EH (cell line): ENCODE results near the gene MLXIPL.
A peak's percentile ranks its signal among the peaks of the same experiment; 100 is the strongest.
"Not testable (repeated sequence)": the region's sequence is repeated elsewhere in the genome, so short reads cannot be mapped to it uniquely, and the experiment has no call there.

Source experiments
- DNase-seq: peaks from one replicate; pipeline ENCODE4 v3.0.0-alpha.2; 2015; ENCODE audit warnings: low read depth

Gene MLXIPL

GRCh38 chr7:73623798-73624668, at the start of gene MLXIPL:
Gene MLXIPL, minus strand, starts transcription at chr7:73624522. Its CDS starts 30 bp downstream, at chr7:73624492.
- DNase-seq, result peak; percentile 60

- DNase-seq, result no peak
These were observed 47.6 kb upstream of the MLXIPL start for GRCh38 chr7:73671857-73672445.

GRCh38 chr7:73671322-73671661, 47.0 kb upstream of the MLXIPL start:
- no peak for DNase-seq

- DNase-seq, result no peak
These were observed 45.6 kb upstream of the MLXIPL start for GRCh38 chr7:73669858-73670385.

GRCh38 chr7:73669288-73669701, 45.0 kb upstream of the MLXIPL start:
- DNase-seq, result no peak

GRCh38 chr7:73668886-73669230, 44.5 kb upstream of the MLXIPL start:
- no peak for DNase-seq

- DNase-seq, result peak; percentile 26
These were observed 44.0 kb upstream of the MLXIPL start for GRCh38 chr7:73668103-73668885.

- DNase-seq, result peak; percentile 88
These were observed 43.2 kb upstream of the MLXIPL start, which contains the start of gene VPS37D for GRCh38 chr7:73667344-73668102. Gene VPS37D, plus strand, starts transcription at chr7:73667831. Its CDS starts 128 bp downstream, at chr7:73667959.

- DNase-seq, result no peak
These were observed 38.7 kb upstream of the MLXIPL start for GRCh38 chr7:73663033-73663432.

- not testable (repeated sequence) for DNase-seq
These were observed 36.3 kb upstream of the MLXIPL start for GRCh38 chr7:73660594-73660993.

GRCh38 chr7:73659983-73660382, 35.7 kb upstream of the MLXIPL start:
- no peak for DNase-seq

GRCh38 chr7:73655309-73655708, 31.0 kb upstream of the MLXIPL start:
- DNase-seq, result not testable (repeated sequence)

GRCh38 chr7:73652541-73652949, 28.2 kb upstream of the MLXIPL start:
- no peak for DNase-seq

GRCh38 chr7:73650524-73650923, 26.2 kb upstream of the MLXIPL start:
- no peak for DNase-seq

- DNase-seq, result no peak
These were observed 25.3 kb upstream of the MLXIPL start for GRCh38 chr7:73649576-73649975.

GRCh38 chr7:73648593-73649332, 24.4 kb upstream of the MLXIPL start:
- no peak for DNase-seq

- peak; percentile 7 for DNase-seq
These were observed 23.6 kb upstream of the MLXIPL start for GRCh38 chr7:73647725-73648592.

GRCh38 chr7:73646785-73647724, 22.7 kb upstream of the MLXIPL start:
- no peak for DNase-seq

GRCh38 chr7:73645643-73646174, 21.4 kb upstream of the MLXIPL start:
- no peak for DNase-seq
